HepG2 (cell line): ENCODE results near the gene MCOLN1. TPM values are rescaled to one million over a fixed set of nuclear protein-coding genes. Genes with fewer than 3 reads are reported as not detected.

Source experiments
- polyA plus RNA-seq, 8 experiments: library from polyadenylated mRNA; depleted of rRNA in 3 of 8; stranded (reverse) in 7 of 8; unstranded in 1 of 8; fragments of >200 nt; fragmentation: Illumina TruSeq in 4 of 8; extraction: Trizol in 4 of 8; gene quantifications; 2 replicates each; pipeline versions ENCODE4 v1.2.1 to v1.2.3, GENCODE V29; 2011 to 2016; ENCODE audit warnings: low read depth in 4 of 8, missing spikeins in 1 of 8, mixed read lengths in 1 of 8; ENCODE audit not compliant: insufficient read depth in 1 of 8
- small RNA-seq, 3 experiments: library from RNA; depleted of rRNA; stranded (forward); fragments of <200 nt; gene quantifications; one replicate each; pipeline ENCODE3, GENCODE V24; 2012; ENCODE audit warnings: low read depth in 2 of 3, low replicate concordance in 1 of 3; ENCODE audit not compliant: insufficient read length in 3 of 3, insufficient read depth in 2 of 3
- total RNA-seq, 5 experiments: library from RNA; depleted of rRNA; stranded (reverse); fragments of >200 nt; fragmentation: Illumina TruSeq; extraction: Trizol; gene quantifications; 2 replicates each; pipeline ENCODE4 v1.2.3, GENCODE V29; 2016; ENCODE audit warnings: low read depth in 1 of 5

Gene MCOLN1
- total and polyA plus RNA-seq, 2 of the 13 experiments (the other 11 are each of a cell fraction or from before 2014, with no cell fraction given) = 3.4 to 15.7 TPM

Small RNA genes lying within 50 kb of the gene (small RNA-seq; reads per million reads assigned to genes)
- gene AC008878.2 = 0 reads per million in 3 experiments

Other genes starting within 250 kb of the MCOLN1 start
- 13.6 and 24.2 TPM in 2 replicates for gene INSR, start 228.2 kb upstream of the MCOLN1 start, total RNA-seq (2016; rRNA removed; fragmentation: Illumina TruSeq; extraction: Trizol)
- 25.7 and 29.8 TPM in 2 replicates for gene INSR, start 228.2 kb upstream of the MCOLN1 start, polyA plus RNA-seq (2011; rRNA removed)
- 14.5 and 17.5 TPM in 2 replicates for gene ARHGEF18, start 173.7 kb upstream of the MCOLN1 start, total RNA-seq (2016; rRNA removed; fragmentation: Illumina TruSeq; extraction: Trizol)
- gene ARHGEF18, start 173.7 kb upstream of the MCOLN1 start, polyA plus RNA-seq (2011; rRNA removed) = 4.2 and 7.2 TPM in 2 replicates
- gene PEX11G, start 33.6 kb upstream of the MCOLN1 start, total RNA-seq (2016; rRNA removed; fragmentation: Illumina TruSeq; extraction: Trizol) = not detected in 2 replicates
- not detected in 2 replicates for gene PEX11G, start 33.6 kb upstream of the MCOLN1 start, polyA plus RNA-seq (2011; rRNA removed)
- gene ZNF358, start 6.5 kb upstream of the MCOLN1 start, total RNA-seq (2016; rRNA removed; fragmentation: Illumina TruSeq; extraction: Trizol) = 6.4 and 9.1 TPM in 2 replicates
- 36.3 and 37.0 TPM in 2 replicates for gene ZNF358, start 6.5 kb upstream of the MCOLN1 start, polyA plus RNA-seq (2011; rRNA removed)
- gene PNPLA6, start 13.1 kb downstream of the MCOLN1 start, total RNA-seq (2016; rRNA removed; fragmentation: Illumina TruSeq; extraction: Trizol) = 11.1 and 28.2 TPM in 2 replicates
- 24.9 and 28.4 TPM in 2 replicates for gene PNPLA6, start 13.1 kb downstream of the MCOLN1 start, polyA plus RNA-seq (2011; rRNA removed)
- gene CAMSAP3, start 73.2 kb downstream of the MCOLN1 start, total RNA-seq (2016; rRNA removed; fragmentation: Illumina TruSeq; extraction: Trizol) = 9.1 and 11.8 TPM in 2 replicates
- 10.8 and 16.8 TPM in 2 replicates for gene CAMSAP3, start 73.2 kb downstream of the MCOLN1 start, polyA plus RNA-seq (2011; rRNA removed)
- gene XAB2, start 106.9 kb downstream of the MCOLN1 start, total RNA-seq (2016; rRNA removed; fragmentation: Illumina TruSeq; extraction: Trizol) = 6.2 and 8.6 TPM in 2 replicates
- 23.9 and 28.4 TPM in 2 replicates for gene XAB2, start 106.9 kb downstream of the MCOLN1 start, polyA plus RNA-seq (2011; rRNA removed)
- 59.9 and 66.5 TPM in 2 replicates for gene PET100, start 107.2 kb downstream of the MCOLN1 start, total RNA-seq (2016; rRNA removed; fragmentation: Illumina TruSeq; extraction: Trizol)
- gene PET100, start 107.2 kb downstream of the MCOLN1 start, polyA plus RNA-seq (2011; rRNA removed) = 20.0 and 22.3 TPM in 2 replicates
- gene PCP2, start 111.1 kb downstream of the MCOLN1 start, total RNA-seq (2016; rRNA removed; fragmentation: Illumina TruSeq; extraction: Trizol) = 0.80 TPM in 1 of 2 replicates, not detected in the other
- 0.62 and 0.82 TPM in 2 replicates for gene PCP2, start 111.1 kb downstream of the MCOLN1 start, polyA plus RNA-seq (2011; rRNA removed)
- gene STXBP2, start 114.5 kb downstream of the MCOLN1 start, total RNA-seq (2016; rRNA removed; fragmentation: Illumina TruSeq; extraction: Trizol) = 17.8 and 22.8 TPM in 2 replicates
- gene STXBP2, start 114.5 kb downstream of the MCOLN1 start, polyA plus RNA-seq (2011; rRNA removed) = 40.1 and 48.7 TPM in 2 replicates
- not detected in 2 replicates for gene RETN, start 146.4 kb downstream of the MCOLN1 start, total RNA-seq (2016; rRNA removed; fragmentation: Illumina TruSeq; extraction: Trizol)
- gene RETN, start 146.4 kb downstream of the MCOLN1 start, polyA plus RNA-seq (2011; rRNA removed) = not detected in 2 replicates
- not detected in 2 replicates for gene MCEMP1, start 154.5 kb downstream of the MCOLN1 start, total RNA-seq (2016; rRNA removed; fragmentation: Illumina TruSeq; extraction: Trizol)
- not detected in 2 replicates for gene MCEMP1, start 154.5 kb downstream of the MCOLN1 start, polyA plus RNA-seq (2011; rRNA removed)
- gene TRAPPC5, start 158.2 kb downstream of the MCOLN1 start, total RNA-seq (2016; rRNA removed; fragmentation: Illumina TruSeq; extraction: Trizol) = 74.8 and 78.7 TPM in 2 replicates
- 38.5 and 53.6 TPM in 2 replicates for gene TRAPPC5, start 158.2 kb downstream of the MCOLN1 start, polyA plus RNA-seq (2011; rRNA removed)
- not detected in 2 replicates for gene FCER2, start 179.5 kb downstream of the MCOLN1 start, total RNA-seq (2016; rRNA removed; fragmentation: Illumina TruSeq; extraction: Trizol)
- not detected in 2 replicates for gene FCER2, start 179.5 kb downstream of the MCOLN1 start, polyA plus RNA-seq (2011; rRNA removed)
- gene CLEC4G, start 209.5 kb downstream of the MCOLN1 start, total RNA-seq (2016; rRNA removed; fragmentation: Illumina TruSeq; extraction: Trizol) = not detected in 2 replicates
- gene CLEC4G, start 209.5 kb downstream of the MCOLN1 start, polyA plus RNA-seq (2011; rRNA removed) = not detected in 2 replicates
- not detected in 2 replicates for gene CD209, start 224.9 kb downstream of the MCOLN1 start, total RNA-seq (2016; rRNA removed; fragmentation: Illumina TruSeq; extraction: Trizol)
- gene CD209, start 224.9 kb downstream of the MCOLN1 start, polyA plus RNA-seq (2011; rRNA removed) = not detected in 2 replicates
- gene CLEC4M, start 240.6 kb downstream of the MCOLN1 start, total RNA-seq (2016; rRNA removed; fragmentation: Illumina TruSeq; extraction: Trizol) = not detected in 2 replicates
- gene CLEC4M, start 240.6 kb downstream of the MCOLN1 start, polyA plus RNA-seq (2011; rRNA removed) = 0.07 TPM in 1 of 2 replicates, not detected in the other